ENCODE measurements around the gene ST7L. TPM values are rescaled to one million over a fixed set of nuclear protein-coding genes. Genes with fewer than 3 reads are reported as not detected.

ST7L gene
- polyA plus RNA-seq, 2 of the 4 experiments (the other 2 are of a cell fraction) = 10.5 to 10.8 TPM

DNA sequence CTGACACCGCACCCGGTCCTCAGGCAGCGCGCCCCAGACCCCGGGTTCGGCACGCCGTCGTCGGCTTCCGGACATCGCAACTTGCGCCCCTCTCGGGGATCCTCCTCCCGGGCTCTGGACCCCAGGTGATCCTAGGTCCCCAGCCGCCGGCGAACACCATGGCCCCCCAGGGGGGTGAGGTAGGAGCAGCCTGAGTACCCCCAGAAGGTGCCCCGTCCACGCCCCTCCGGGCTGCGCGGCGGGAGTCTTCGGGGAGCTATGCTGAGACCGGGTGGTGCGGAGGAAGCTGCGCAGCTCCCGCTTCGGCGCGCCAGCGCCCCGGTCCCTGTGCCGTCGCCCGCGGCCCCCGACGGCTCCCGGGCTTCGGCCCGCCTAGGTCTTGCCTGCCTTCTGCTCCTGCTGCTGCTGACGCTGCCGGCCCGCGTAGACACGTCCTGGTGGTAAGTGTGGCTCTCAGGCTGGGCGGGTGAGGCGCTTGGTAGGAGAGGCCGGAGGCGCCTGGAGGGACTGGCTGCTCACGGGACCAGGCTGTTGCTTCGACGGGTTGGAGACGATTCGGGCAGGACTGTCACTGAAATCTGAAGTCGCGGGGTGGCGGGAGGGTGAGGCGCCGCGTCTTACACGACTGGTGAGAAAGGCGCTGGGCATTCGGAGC, 109.8 kb downstream of the ST7L start:
- FAIRE-seq = no peak
- ATAC-seq = peak in 1 of 2 experiments; percentile 9; a peak in 3 of 6 replicates
- 86% methylated on average over 20 of the region's 66 CpGs for WGBS (ENCODE audit: missing lambda C conversion rate)

DNA sequence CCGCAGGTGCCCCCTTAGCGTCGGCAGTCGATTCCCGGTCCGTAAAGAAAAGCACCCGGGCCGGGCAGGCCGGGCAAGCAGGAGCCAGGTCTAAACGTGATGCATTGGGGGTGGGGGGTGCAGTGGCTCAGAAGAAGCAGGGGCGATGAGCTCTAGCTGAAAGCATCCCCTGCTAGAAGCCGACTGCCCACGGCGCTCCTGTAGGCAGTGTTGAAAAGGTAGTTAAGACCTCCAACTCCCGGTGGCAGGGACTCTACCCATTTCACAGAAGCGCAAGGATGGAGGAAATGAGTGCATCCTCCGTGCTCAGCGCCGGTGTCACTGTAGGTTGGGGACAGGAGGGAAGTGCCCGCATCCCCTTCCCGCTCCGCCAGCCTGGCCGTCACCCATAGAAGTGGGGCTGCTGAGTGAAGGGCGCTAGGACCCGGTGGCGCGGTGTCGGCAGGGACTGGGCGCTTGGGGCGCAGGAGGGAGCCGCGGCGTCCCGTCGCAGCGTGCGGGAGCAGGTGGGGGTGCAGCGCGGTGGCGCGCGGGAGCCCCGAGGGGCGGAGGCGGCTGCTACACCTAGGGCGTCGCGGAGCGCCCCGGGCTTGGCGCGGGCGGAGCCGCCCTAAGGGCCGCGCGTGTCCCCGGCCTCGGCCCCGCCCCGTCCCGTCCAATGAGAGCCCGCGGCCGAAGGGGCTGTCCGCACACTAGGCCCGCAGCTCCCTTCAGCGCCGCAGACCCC, 110.5 kb downstream of the ST7L start, which contains the start of gene WNT2B:
WNT2B (plus strand) TSS at position 688 of the 727 bp plus-strand sequence. CDS start 298 bp downstream, outside the sequence.
- WGBS (ENCODE audit: missing lambda C conversion rate) = 2% methylated on average over 6 of the region's 69 CpGs
- H3K27ac ChIP-seq = peak within 1 kb of the TSS; percentile 62 to 76
- 0 out of 3 replicates have a peak, but pooled peaks cover 2% of the 10 kb centered on the region for H3K4me1 ChIP-seq
- ChIA-PET POLR2A (no interaction called here), CTCF (interaction anchor here (0.6 to 1.0 kb wide), 4 partner anchors 29 to 106 kb away, joined by 3 read pairs; no protein-coding TSS in a partner anchor)
- DNase-seq (ENCODE audit: low read depth in 1 of 2, low spot score in 1 of 2) (peak in 1 of 2 experiments; percentile 24), FAIRE-seq (no peak), ATAC-seq (peak; percentile 65 to 78)
- no peaks in the 10 kb centered on the region for H3K9me3 ChIP-seq
- TF ChIP-seq JUNB (IDR thresholded peaks at IDR 0.05) = no peak
- TF ChIP-seq KDM1A (IDR thresholded peaks at IDR 0.05; ENCODE audit: low read depth) = peak; percentile 81; the same call in 1 of the 2 replicates
- peak within 1 kb of the TSS; percentile 76 for H3K4me3 ChIP-seq
- peak within 1 kb of the TSS; percentile 99 for H3K4me2 ChIP-seq

More for the DNA sequence above, 109.8 kb downstream of the ST7L start:
- peak overlapping the region; percentile 99 for H3K4me2 ChIP-seq
- ChIA-PET POLR2A (no interaction called here), CTCF (interaction anchor here (0.8 to 1.0 kb wide), 2 partner anchors 28 to 106 kb away, joined by 3 read pairs; no protein-coding TSS in a partner anchor)
- H3K27ac ChIP-seq = peak overlapping the region; percentile 62 to 76; a peak in 5 of 6 replicates
- no peak for DNase-seq (ENCODE audit: low read depth in 1 of 2, low spot score in 1 of 2)
- H3K4me3 ChIP-seq = peak overlapping the region; percentile 76
- 0 out of 3 replicates have a peak, but pooled peaks cover 2% of the 10 kb centered on the region for H3K4me1 ChIP-seq
- TF ChIP-seq BHLHE40 (IDR thresholded peaks at IDR 0.05; ENCODE audit: low read depth, low read length) = no peak
- TF ChIP-seq ZSCAN20 (CRISPR knock-in tag; IDR thresholded peaks at IDR 0.05) = no peak
- no peak for TF ChIP-seq KDM1A (IDR thresholded peaks at IDR 0.05; ENCODE audit: low read depth)
- TF ChIP-seq CHD4 (IDR thresholded peaks at IDR 0.05; ENCODE audit: borderline replicate concordance) = no peak
- TF ChIP-seq, protein P1, sequence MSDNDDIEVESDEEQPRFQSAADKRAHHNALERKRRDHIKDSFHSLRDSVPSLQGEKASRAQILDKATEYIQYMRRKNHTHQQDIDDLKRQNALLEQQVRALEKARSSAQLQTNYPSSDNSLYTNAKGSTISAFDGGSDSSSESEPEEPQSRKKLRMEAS (IDR thresholded peaks at IDR 0.05) = no peak
- TF ChIP-seq, protein P2, sequence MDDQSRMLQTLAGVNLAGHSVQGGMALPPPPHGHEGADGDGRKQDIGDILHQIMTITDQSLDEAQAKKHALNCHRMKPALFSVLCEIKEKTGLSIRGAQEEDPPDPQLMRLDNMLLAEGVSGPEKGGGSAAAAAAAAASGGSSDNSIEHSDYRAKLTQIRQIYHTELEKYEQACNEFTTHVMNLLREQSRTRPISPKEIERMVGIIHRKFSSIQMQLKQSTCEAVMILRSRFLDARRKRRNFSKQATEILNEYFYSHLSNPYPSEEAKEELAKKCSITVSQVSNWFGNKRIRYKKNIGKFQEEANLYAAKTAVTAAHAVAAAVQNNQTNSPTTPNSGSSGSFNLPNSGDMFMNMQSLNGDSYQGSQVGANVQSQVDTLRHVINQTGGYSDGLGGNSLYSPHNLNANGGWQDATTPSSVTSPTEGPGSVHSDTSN (IDR thresholded peaks at IDR 0.05) = no peak
- no peak for TF ChIP-seq FOSL2 (IDR thresholded peaks at IDR 0.05)
- no peak for TF ChIP-seq FOSL2 (CRISPR knock-in tag; IDR thresholded peaks at IDR 0.05)
- TF ChIP-seq, protein P3, sequence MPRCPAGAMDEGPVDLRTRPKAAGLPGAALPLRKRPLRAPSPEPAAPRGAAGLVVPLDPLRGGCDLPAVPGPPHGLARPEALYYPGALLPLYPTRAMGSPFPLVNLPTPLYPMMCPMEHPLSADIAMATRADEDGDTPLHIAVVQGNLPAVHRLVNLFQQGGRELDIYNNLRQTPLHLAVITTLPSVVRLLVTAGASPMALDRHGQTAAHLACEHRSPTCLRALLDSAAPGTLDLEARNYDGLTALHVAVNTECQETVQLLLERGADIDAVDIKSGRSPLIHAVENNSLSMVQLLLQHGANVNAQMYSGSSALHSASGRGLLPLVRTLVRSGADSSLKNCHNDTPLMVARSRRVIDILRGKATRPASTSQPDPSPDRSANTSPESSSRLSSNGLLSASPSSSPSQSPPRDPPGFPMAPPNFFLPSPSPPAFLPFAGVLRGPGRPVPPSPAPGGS (IDR thresholded peaks at IDR 0.05) = no peak
- TF ChIP-seq CBX2 (IDR thresholded peaks at IDR 0.05; ENCODE audit: borderline replicate concordance, low read depth) = no peak
- TF ChIP-seq CHD2 (IDR thresholded peaks at IDR 0.05; ENCODE audit: low read length, partially characterized antibody) = no peak
- H3K9me3 ChIP-seq = no peaks in the 10 kb centered on the region

DNA sequence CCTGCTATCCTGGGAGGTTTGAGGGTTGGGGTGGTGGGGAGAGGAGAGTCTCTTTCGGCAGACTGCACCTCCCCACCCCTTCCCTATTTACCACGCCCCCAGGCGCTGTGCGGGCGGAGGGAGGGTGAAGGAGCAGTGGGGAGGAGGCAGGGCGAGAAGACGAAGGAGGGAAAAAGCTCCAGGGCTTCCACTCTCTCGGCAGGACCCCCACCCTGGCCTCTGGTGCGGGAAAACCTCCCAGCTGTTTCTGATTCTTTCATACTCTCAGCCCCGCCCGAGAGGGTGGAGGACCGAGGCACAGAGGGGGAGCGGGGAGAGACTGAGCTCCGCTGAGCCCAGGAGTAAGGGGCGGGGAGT, 111.0 kb downstream of the ST7L start:
- peak in 1 of 2 experiments; percentile 38 for DNase-seq (ENCODE audit: low read depth in 1 of 2, low spot score in 1 of 2)

More for the DNA sequence above, 111.0 kb downstream of the ST7L start:
- Histone ChIP-seq H3K4me1 (0 out of 3 replicates have a peak, but pooled peaks cover 2% of the 10 kb centered on the region), H3K4me2 (peak overlapping the region; percentile 99), H3K4me3 (peak overlapping the region; percentile 76), H3K9me3 (no peaks in the 10 kb centered on the region), H3K27ac (peak overlapping the region; percentile 62 to 76; a peak in 4 of 6 replicates)
- TF ChIP-seq CBX8 (IDR thresholded peaks at IDR 0.05) = no peak
- no peak for TF ChIP-seq CHD4 (IDR thresholded peaks at IDR 0.05; ENCODE audit: borderline replicate concordance)
- no peak for TF ChIP-seq POLR2AphosphoS2 (conservative IDR thresholded peaks at IDR 0.05; ENCODE audit: low read length)
- no peak for TF ChIP-seq RNF2 (IDR thresholded peaks at IDR 0.05; ENCODE audit: borderline replicate concordance, low read depth)
- TF ChIP-seq HOXB13 (CRISPR knock-in tag; IDR thresholded peaks at IDR 0.05; ENCODE audit: low read depth) = no peak
- no peak for TF ChIP-seq CEBPB (IDR thresholded peaks at IDR 0.05)
- no peak for TF ChIP-seq ZC3H11A (IDR thresholded peaks at IDR 0.05)
- TF ChIP-seq, protein P3 (IDR thresholded peaks at IDR 0.05) = no peak
- TF ChIP-seq NR3C1 (IDR thresholded peaks at IDR 0.05) = no peak
- TF ChIP-seq ZFP36 (IDR thresholded peaks at IDR 0.05; ENCODE audit: borderline replicate concordance, partially characterized antibody) = no peak
- POLR2A ChIA-PET = no interaction called here
- no peak for FAIRE-seq
- whole genome bisulfite sequencing (ENCODE audit: missing lambda C conversion rate) = 4% methylated on average over 9 of the region's 15 CpGs
- ATAC-seq = peak; percentile 25 to 59; a peak in 3 of 6 replicates
- CTCF ChIA-PET = interaction anchor here (0.6 to 1.0 kb wide), 3 partner anchors 29 to 106 kb away, joined by 3 read pairs; no protein-coding TSS in a partner anchor
